Measurements from ENCODE around the gene NYAP2. TPM values are rescaled to one million over a fixed set of nuclear protein-coding genes. Genes with fewer than 3 reads are reported as not detected.

The NYAP2 gene
- total RNA-seq, 1 donor from 2014 or later: not detected

DNA sequence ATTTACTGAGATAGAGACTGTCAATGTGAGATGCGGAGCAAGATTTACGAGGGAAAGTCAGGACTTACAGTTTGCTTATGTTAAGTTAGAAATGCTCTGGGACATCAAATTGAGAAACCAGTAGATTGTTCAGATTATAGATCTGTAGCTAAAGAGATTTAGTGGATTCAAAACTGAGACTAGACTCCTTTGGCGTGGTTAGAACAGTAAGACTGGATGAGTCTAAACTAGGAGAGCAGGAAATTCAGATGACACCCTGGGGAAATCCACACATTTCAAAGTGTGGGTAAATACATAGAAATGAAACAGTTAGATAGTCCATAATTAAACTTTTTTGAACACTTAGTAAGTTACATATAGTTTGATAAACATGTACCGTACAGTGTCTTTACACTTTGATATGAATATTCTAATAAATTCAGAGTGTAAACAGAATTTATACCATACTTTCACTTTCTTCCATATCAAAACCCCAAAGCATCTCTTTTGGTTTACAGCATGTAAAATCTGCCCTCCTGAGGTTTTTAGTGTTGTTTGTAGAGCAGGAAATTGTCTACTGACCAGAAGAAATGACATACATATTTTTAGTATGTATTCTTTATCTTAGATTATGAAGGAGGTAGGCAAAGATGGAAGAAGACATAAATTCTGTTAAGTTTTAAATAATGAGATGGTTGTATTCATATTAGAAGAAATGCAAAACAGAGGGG lies 231.5 kb downstream of the NYAP2 start:
- TF ChIP-seq CTCF (IDR thresholded peaks at IDR 0.05; ENCODE audit: insufficient read depth, low read length, poor library complexity, severe bottlenecking): no peak
- no peak for DNase-seq (ENCODE audit: low read depth)

GRCh38 chr2:225632351-225632750 lies 232.8 kb downstream of the NYAP2 start:
- Histone ChIP-seq H3K36me3 (ENCODE audit: control insufficient read depth, insufficient read depth, low read length) (no peaks in the 10 kb centered on the region), H3K27me3 (ENCODE audit: control insufficient read depth, insufficient read depth, low read length) (no peaks in the 10 kb centered on the region), H3K4me3 (ENCODE audit: low read depth, low read length) (no peak overlapping the region)
- TF ChIP-seq CTCF (IDR thresholded peaks at IDR 0.05; ENCODE audit: insufficient read depth, low read length, poor library complexity, severe bottlenecking): no peak
- DNase-seq (ENCODE audit: low read depth): no peak

More for the DNA sequence above, 231.5 kb downstream of the NYAP2 start:
- no peak overlapping the region for H3K4me3 ChIP-seq (ENCODE audit: low read depth, low read length)
- no peaks in the 10 kb centered on the region for H3K36me3 ChIP-seq (ENCODE audit: control insufficient read depth, insufficient read depth, low read length)
- H3K27me3 ChIP-seq (ENCODE audit: control insufficient read depth, insufficient read depth, low read length): no peaks in the 10 kb centered on the region

DNA sequence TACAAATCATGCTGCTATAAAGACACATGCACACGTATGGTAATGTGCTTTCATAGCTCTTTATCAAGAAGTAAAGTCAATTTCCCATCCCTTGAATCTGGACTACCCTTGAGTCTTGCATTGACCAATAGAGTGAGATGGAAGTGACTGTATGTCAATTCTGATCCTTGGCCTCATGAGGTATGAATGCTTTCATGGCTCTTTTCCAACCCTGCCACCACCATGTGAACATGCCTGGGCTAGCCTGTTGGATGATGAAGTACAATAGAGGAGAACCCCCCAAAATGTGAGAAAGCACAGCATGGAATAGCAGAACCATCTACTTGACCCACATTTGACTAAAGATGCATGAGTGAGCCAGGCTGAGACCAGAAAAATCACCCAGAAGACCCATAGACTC lies 237.0 kb downstream of the NYAP2 start:
- no peak for DNase-seq (ENCODE audit: low read depth)
- no peaks in the 10 kb centered on the region for H3K36me3 ChIP-seq (ENCODE audit: control insufficient read depth, insufficient read depth, low read length)
- no peaks in the 10 kb centered on the region for H3K27me3 ChIP-seq (ENCODE audit: control insufficient read depth, insufficient read depth, low read length)
- TF ChIP-seq CTCF (IDR thresholded peaks at IDR 0.05; ENCODE audit: insufficient read depth, low read length, poor library complexity, severe bottlenecking): no peak
- H3K4me3 ChIP-seq (ENCODE audit: low read depth, low read length): no peak overlapping the region

- Histone ChIP-seq H3K36me3 (ENCODE audit: control insufficient read depth, insufficient read depth, low read length) (no peaks in the 10 kb centered on the region), H3K27me3 (ENCODE audit: control insufficient read depth, insufficient read depth, low read length) (no peaks in the 10 kb centered on the region), H3K4me3 (ENCODE audit: low read depth, low read length) (no peak overlapping the region)
- TF ChIP-seq CTCF (IDR thresholded peaks at IDR 0.05; ENCODE audit: insufficient read depth, low read length, poor library complexity, severe bottlenecking): no peak
- DNase-seq (ENCODE audit: low read depth): no peak
Measured at GRCh38 chr2:225637259-225637658, 237.7 kb downstream of the NYAP2 start.

- H3K4me3 ChIP-seq (ENCODE audit: low read depth, low read length): no peak overlapping the region
- no peak for TF ChIP-seq CTCF (IDR thresholded peaks at IDR 0.05; ENCODE audit: insufficient read depth, low read length, poor library complexity, severe bottlenecking)
- no peak for DNase-seq (ENCODE audit: low read depth)
- H3K27me3 ChIP-seq (ENCODE audit: control insufficient read depth, insufficient read depth, low read length): no peaks in the 10 kb centered on the region
- H3K36me3 ChIP-seq (ENCODE audit: control insufficient read depth, insufficient read depth, low read length): no peaks in the 10 kb centered on the region
Measured at GRCh38 chr2:225640550-225640949, 241.0 kb downstream of the NYAP2 start.

DNA sequence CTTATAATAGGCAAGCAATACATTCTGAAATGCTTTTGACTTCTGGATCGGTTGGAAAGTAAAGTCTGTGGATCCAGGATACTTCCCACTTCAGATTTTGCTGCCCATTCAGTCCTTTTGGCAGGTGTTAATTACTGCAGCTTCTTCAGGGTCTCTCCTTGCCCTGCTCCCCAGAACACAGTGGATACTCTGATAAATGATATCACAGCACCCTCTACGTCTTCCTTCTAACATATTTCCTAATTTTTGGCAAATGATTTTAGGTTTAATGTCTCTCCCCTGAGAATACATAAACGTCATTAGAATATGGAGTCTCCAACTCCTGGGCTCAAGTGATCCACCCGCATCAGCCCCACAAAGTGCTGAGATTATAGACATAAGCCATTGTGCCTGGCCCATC lies 249.8 kb downstream of the NYAP2 start:
- no peaks in the 10 kb centered on the region for H3K27me3 ChIP-seq (ENCODE audit: control insufficient read depth, insufficient read depth, low read length)
- no peak for TF ChIP-seq CTCF (IDR thresholded peaks at IDR 0.05; ENCODE audit: insufficient read depth, low read length, poor library complexity, severe bottlenecking)
- H3K36me3 ChIP-seq (ENCODE audit: control insufficient read depth, insufficient read depth, low read length): no peaks in the 10 kb centered on the region
- no peak for DNase-seq (ENCODE audit: low read depth)
- H3K4me3 ChIP-seq (ENCODE audit: low read depth, low read length): no peak overlapping the region
